Femur (tissue), 1 donor: ENCODE data around the gene OR4C16.

Experiments
- DNase-seq: peaks from one replicate; pipeline ENCODE4 v3.0.0-alpha.2; 2017

OR4C16 gene

DNA sequence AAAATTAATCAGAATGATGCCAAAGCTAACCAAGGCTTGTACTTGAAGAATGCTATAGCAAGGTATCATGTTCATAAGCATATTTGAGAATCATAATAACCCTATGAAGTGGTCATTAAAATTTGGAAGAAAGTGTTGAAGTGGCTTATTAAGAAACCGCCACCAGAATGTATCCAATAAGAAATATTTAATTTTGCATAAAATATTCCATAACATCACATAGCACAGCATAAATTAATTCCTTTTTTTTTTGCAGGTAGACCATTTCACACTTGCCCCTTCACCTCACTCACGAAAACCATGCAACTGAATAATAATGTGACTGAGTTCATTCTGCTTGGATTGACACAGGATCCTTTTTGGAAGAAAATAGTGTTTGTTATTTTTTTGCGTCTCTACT lies at the start of gene OR4C16:
Gene OR4C16, plus strand, starts transcription at position 301 of the 400 bp plus-strand sequence. Its CDS starts 0 bp downstream, at position 301.
- no peak for DNase-seq

DNA sequence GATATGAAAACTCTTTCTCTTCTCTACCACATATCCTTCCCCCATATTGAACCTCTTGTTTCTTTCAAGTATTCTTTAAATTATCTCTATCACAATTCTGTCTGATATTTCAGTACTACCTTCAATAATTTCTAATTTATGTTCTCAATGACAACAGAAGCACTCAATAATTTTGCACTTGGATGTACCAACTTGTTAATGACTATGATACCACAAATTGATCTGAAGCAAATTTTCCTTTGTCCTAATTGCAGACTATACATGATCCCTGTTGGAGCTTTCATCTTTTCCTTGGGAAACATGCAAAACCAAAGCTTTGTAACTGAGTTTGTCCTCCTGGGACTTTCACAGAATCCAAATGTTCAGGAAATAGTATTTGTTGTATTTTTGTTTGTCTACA lies 17.8 kb upstream of the OR4C16 start, which contains the start of gene OR4C15:
Gene OR4C15, plus strand, starts transcription at position 301 of the 400 bp plus-strand sequence. Its CDS starts 0 bp downstream, at position 301.
- DNase-seq = no peak

GRCh38 chr11:55572548-55572947 lies 620 bp downstream of the OR4C16 start:
- DNase-seq = no peak

GRCh38 chr11:55607545-55607944 lies 35.6 kb downstream of the OR4C16 start, which contains the start of gene OR4C11:
OR4C11 (minus strand) TSS chr11:55607645; CDS start chr11:55604373, 3,272 bp downstream.
- no peak for DNase-seq
